Stimulated activated naive CD4-positive, alpha-beta T cell (primary cell): Measurements from ENCODE around the gene ITPRID1.
"Not testable (repeated sequence)": the region's sequence is repeated elsewhere in the genome, so short reads cannot be mapped to it uniquely, and the experiment has no call there.

Experiments
- DNase-seq, 6 experiments: peaks; one replicate each; lab custom pipeline; 2025; lab: John Stamatoyannopoulos, UW

The ITPRID1 gene

DNA sequence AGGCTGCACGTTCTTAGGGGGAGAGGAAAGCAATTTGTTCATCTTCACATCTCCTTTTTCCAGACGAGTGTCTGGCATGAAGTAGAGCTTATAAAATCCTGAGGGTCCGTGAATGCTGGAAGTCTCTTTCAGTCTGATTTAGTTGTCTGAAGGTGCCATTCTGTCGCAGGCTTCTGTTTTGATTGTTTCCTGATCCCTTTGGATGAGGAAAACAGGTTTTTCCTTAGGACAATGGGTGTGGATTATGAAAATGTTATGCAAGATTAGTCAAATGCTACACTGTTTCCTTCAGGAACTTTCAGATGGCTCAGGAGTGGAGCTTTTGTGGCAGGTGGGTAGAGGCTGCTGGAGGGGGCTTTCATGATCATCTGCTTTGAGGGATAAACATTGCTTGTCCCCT lies at the start of gene ITPRID1:
ITPRID1 (plus strand) TSS at position 301 of the 400 bp plus-strand sequence. CDS start 38,935 bp downstream, outside the sequence.
- no peak for DNase-seq

DNA sequence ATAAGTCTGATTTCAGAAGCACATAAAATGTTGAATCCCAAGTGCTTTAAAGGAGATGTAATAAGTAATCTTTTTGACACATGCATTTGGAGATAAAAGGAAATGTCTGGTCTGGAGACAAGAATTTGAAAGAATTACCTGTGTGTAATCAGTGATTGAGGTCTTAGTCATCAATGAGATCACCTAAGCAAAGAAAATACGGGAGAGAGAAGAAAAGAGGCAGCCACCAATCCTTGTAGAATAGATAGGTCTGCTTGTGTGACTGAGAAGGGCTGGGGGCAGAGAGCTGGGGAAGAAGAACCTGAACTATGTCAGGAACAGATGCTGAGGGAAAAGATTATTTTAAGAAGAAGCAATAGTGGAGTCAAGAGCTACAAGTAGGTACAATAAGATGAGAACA lies 49.3 kb upstream of the ITPRID1 start:
- DNase-seq: no peak

DNA sequence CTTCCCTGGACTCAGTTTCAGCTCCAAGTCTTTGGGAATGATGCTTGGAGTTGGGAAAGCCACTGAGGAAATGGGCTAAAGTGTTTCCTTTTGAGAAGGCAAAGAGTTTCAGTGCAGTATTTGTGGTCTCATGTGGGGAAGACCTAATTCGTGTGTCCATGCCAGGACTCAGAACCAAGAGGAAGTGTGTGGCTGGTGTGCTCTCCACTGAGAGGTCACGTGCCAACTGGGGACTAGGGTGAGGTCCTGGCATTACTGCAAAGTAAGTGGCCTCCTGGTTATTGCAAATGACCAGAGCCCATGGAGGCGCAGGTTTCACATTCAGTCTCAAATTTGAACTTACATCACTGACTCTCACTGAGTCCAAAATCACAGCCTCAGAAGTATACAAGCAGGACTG lies 48.6 kb upstream of the ITPRID1 start:
- no peak for DNase-seq

DNA sequence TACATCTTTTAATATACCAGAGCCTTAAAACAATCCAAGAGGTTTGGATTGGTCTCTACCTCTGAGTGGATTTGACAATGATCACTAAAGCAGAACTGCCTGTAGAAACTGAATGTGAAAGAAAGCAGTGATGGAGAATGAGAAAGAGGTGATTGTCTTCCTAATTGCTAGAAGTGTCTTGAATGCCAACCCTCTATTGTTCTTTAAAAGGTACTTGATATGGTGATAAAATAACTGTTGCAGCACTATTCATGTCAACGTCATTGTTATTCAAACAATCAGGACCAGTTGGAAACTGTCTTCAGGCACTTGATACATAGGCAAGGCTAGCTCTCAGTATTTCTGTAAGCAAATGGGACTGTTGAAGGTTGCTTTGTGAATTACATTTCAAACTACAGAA lies 47.9 kb upstream of the ITPRID1 start:
- DNase-seq: no peak

DNA sequence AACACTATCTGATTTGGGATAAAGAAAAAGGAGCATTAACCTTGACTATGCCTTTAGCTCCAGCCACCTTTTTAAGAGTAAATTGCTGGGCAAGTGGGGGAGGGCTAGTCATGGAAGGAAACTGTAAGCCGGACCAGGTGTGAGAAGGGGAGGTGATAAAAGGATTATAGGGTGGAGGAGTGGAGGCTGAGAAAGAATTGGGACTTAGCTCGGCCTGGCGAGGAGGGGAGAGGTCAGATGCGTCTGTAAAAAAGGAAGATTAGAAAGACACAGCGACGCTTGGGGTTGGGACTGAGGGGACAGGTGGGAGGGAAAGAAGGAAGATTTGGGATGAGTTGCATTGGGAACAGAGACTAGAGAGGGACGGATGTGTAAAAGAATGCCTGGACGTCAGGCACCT lies 43.0 kb upstream of the ITPRID1 start:
- DNase-seq: not testable (repeated sequence)

GRCh38 chr7:31475368-31475767 lies 38.5 kb upstream of the ITPRID1 start:
- DNase-seq: no peak

DNA sequence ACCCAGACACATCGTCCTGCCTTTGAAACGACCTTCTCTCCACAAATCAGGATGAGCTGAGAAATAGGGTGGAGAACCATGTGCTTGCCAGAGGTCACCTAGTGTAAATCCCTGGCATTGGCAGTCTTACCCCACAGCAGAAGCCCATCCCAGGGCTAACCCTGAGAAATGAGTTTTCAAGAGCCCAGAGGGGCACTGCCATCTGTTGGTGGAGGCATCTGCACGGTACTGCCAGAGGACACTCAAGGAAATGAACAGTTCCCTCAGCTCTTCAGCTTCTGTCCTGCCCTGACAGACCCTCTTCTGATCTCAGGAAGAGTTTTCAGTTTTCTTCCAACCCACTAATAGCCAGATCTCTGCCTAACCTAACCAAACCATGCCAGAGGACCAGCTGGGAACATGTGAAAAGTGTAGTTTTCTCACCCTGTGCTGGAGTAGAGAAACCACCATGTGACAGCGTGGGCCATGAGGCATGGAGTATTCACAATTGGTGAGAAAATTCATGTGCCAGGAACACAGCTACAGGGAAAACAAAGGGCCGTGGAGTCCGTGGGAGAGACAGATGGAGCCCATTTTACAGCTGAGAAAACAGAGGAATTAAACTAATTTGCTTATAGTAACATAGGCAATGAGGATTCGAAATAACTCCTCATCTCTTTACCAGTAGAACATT lies 37.7 kb upstream of the ITPRID1 start:
- no peak for DNase-seq

DNA sequence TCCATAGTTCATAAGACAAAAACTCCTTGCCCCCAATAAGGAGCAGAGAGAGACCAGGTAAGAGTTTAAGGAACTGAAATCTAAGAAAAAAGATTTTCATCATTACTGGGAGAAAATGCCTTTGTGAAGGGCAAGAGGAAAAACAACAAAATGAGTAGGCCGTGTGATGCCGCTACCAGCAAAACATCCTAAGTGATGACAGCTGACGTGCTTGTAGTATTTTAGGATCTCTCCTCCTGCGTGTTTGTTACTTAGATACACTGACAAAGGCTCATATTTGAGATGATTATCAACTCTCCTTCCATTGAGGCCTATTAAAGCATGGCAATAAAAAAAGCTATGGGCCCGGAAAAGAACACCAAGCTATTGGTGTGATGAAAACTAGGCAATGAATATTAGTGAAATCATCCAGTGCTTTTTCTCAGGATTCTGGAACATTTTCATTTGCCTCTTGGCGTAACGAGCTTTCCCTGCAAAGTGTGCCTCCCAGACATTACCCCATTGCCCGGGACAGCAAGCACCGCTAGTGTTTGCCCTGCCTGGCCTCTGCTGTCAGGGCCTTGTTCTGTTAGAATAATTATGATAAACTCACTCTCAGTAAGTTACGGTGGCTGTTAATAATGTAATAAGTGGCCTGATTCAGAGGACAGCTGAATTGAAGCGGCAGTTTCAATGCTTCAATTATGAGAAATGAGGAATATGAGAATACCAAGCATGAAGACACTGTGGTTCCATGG lies 36.8 kb upstream of the ITPRID1 start:
- DNase-seq: no peak

GRCh38 chr7:31478018-31478417 lies 35.9 kb upstream of the ITPRID1 start:
- no peak for DNase-seq

DNA sequence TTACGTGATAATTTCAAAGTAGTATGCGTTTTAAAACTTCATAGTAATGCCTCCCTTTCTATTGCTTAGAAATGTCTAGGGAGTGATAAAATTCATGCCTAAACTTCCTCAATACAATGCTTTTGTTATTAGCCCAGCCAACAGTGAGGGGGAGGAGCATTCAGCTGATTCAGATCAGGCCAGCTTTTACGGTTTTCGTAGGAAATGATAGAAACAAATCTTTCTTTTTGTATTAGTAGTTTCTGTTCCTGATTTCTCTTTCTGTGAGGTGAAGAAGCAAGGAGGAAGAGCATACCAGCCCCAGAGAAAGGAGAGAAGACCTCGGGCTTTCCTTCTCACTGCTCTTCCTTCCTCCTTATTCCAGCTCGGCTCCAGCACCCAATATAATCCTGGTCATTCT lies 35.2 kb upstream of the ITPRID1 start:
- DNase-seq: no peak

DNA sequence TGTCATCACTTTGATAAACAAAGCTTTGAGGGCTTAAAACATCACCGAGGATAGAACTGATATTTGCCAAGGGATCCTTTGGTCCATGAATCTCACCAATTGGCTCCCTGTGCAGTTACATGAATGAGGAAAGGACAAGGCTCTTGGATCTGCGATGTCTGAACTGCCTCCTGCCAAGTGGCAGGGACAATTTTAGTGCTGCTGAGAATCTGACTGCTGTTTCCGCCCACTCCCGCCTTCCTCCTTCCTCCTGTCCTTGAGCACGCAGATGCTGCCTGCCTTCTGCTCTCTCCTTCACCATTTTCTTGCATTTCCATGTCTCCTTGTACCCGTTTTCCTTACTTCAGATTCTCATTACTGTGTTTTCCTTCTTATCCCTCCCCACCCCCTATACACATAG lies 26.8 kb upstream of the ITPRID1 start:
- DNase-seq: no peak

DNA sequence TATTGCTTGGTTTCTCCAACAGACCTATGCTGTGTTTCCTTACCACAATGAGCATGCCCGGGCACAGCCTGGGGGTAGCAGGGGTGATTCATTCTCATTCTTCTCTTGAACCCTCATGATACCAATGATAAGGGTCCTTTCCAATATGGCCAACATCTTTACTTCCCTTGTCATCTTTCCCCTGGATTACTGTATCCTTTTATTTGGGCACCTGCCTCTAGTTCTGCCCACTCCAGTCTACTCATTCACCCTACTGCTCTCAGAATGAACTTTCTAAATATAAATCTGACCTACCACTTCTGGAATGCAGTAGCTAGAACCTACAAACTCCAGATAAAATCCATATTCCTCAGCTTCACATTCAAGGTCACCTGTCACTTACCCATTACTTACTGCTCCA lies 26.4 kb upstream of the ITPRID1 start:
- DNase-seq: no peak

DNA sequence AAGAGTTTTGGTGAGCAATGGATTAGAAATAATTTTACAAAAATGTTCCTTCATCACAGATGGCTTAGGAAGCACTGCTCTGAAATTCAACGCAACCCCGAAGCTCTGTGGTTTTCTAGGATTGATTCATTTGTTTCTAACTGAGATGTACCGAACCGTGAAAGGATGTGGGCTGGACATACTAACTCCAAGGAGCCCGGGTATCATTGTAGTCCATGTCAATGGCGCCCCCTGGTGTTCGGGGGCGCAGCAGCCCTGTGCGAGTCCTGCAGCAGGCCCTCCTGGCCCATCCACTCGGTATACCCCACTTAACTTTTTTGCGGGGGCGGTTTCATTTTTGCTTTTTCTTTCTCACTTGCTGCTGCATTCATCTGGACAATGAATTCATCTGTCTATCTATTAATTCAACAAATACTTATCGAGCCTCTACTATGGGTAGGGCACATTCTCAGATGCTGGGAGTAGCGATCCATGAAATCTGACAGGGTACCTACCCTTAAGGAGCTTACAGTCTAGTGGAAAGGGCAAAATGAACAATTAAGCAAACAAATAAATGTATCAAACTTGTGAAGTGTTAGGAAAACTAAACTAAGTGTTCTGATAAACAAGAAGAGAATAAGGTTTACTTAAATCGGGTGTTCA lies 25.2 kb upstream of the ITPRID1 start:
- no peak for DNase-seq

DNA sequence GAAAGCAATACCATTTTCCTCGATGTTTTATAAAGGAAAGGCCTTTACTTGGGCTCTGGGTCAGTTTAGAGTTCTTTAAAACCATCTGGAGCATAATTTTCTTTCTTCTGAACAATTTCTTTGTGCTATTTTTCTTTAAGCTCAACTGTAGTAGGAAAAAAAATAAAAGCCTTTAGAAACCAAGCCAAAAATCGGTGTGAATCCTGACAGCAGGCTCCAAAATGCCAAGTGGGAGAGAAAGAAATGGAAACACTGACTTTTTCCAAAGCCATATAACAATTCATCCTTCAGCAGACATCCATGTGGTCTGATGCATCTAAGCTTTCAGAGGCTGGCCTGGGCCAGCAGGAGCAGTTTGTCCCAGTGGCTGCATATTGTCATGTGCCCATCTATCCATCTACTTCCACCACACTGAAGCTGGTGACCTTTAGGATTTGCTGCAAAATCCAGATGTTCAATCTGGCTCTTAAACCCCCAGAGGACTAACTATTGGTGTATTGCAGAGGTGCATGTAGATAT lies 23.0 kb upstream of the ITPRID1 start:
- DNase-seq: no peak

GRCh38 chr7:31492086-31492485 lies 21.8 kb upstream of the ITPRID1 start:
- no peak for DNase-seq

- DNase-seq: no peak
Observed at GRCh38 chr7:31493714-31494181, 20.1 kb upstream of the ITPRID1 start.

DNA sequence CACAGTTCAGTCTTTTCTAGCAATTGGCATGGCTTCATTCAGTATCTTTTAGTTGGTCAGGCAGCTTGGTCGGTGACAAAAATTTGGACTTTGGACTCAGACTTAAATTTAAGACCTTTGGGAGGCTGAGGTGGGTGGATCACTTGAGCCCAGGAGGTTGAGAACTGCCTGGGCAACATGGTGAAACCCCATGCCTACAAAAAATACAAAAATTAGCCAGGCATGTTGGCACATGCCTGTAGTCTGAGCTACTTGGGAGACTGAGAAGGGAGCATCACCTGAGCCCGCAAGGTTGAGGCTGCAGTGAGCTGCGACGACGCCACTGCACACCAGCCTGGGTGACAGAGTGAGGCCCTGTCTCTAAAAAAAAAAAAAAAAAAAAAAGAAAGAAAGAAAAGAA lies 19.5 kb upstream of the ITPRID1 start:
- DNase-seq: no peak

- DNase-seq: no peak
Observed at GRCh38 chr7:31495653-31496052, 18.2 kb upstream of the ITPRID1 start.

GRCh38 chr7:31497516-31497915 lies 16.4 kb upstream of the ITPRID1 start:
- DNase-seq: no peak

DNA sequence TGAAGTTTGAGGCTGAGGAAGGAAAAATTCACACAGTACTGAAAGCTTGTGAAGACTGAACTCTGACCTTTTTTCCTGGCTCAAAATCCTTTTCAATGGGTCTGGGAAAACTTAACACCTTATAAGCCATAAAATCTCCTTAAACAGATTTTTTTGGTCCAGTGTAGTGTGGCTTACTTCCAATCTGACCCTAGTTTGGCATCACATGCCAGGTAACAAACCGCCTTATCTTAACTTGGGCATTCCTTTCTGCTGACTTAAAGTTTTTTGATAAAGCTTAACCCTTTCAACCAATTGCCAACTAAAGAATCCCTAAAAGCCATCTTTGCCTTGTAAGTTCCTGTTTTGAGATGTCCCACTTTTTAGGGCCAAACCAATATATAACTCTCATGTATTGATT lies 13.2 kb upstream of the ITPRID1 start:
- no peak for DNase-seq

GRCh38 chr7:31508823-31509222 lies 5.1 kb upstream of the ITPRID1 start:
- no peak for DNase-seq

- no peak for DNase-seq
Observed at GRCh38 chr7:31512166-31512565, 1.7 kb upstream of the ITPRID1 start.
